Peyer's patch (tissue), 4 donors: ENCODE results near the gene CELF4. TPM values are rescaled to one million over a fixed set of nuclear protein-coding genes. Genes with fewer than 3 reads are reported as not detected.

ENCODE experiments used
- DNase-seq, 3 donors: peaks; one replicate each; pipeline ENCODE4 v3.0.0-alpha.2; 2017 to 2019
- H3K27ac ChIP-seq, 4 donors: fragments of 200-600 bp; sonication (generic); one replicate each; pipeline ENCODE4 v1.5.1; 2016 to 2019
- H3K27me3 ChIP-seq, 2 donors: fragments of 200-600 bp; sonication (generic); one replicate each; pipeline ENCODE4 v1.5.1; 2019
- H3K36me3 ChIP-seq, 3 donors: fragments of 200-600 bp; sonication (generic); one replicate each; pipeline ENCODE4 v1.5.1; 2016 to 2019
- H3K4me1 ChIP-seq, 4 donors: fragments of 200-600 bp; sonication (generic); one replicate each; pipeline ENCODE4 v1.5.1; 2016 to 2019
- H3K4me3 ChIP-seq, 4 donors: fragments of 200-600 bp; sonication (generic); 1 replicate in 3 of 4; 2 replicates in 1 of 4; pipeline ENCODE4 v1.5.1; 2016 to 2019; ENCODE audit warnings: mild to moderate bottlenecking in 1 of 4
- H3K9me3 ChIP-seq, 4 donors: fragments of 200-600 bp; sonication (generic); one replicate each; pipeline ENCODE4 v1.5.1; 2016 to 2019; ENCODE audit warnings: mild to moderate bottlenecking in 1 of 4
- POLR2A ChIP-seq, 2 donors: fragments of 450-650 bp; IDR thresholded peaks; one replicate each; pipeline ENCODE4 v1.5.1; 2017; ENCODE audit warnings: antibody characterized with exemption in 2 of 2, mild to moderate bottlenecking in 2 of 2, moderate library complexity in 2 of 2
- total RNA-seq, 4 donors: library from RNA; depleted of rRNA; stranded (reverse); fragments of >200 nt; gene quantifications; one replicate each; pipeline ENCODE4 v1.1.0, GENCODE V29; 2016
- TF ChIP-seq, protein P1 (sequence below), 6 experiments: fragments of 450-650 bp in 4 of 6; fragments of 200-600 bp in 2 of 6; sonication (generic) in 1 of 6; IDR thresholded peaks; one replicate each; pipeline ENCODE4 v1.5.1; 2017 to 2019; ENCODE audit warnings: antibody characterized with exemption in 6 of 6, mild to moderate bottlenecking in 3 of 6, moderate library complexity in 1 of 6

The CELF4 gene
- total RNA-seq, 4 donors from 2014 or later, result 0.35 to 4.8 TPM; not detected in 2

DNA sequence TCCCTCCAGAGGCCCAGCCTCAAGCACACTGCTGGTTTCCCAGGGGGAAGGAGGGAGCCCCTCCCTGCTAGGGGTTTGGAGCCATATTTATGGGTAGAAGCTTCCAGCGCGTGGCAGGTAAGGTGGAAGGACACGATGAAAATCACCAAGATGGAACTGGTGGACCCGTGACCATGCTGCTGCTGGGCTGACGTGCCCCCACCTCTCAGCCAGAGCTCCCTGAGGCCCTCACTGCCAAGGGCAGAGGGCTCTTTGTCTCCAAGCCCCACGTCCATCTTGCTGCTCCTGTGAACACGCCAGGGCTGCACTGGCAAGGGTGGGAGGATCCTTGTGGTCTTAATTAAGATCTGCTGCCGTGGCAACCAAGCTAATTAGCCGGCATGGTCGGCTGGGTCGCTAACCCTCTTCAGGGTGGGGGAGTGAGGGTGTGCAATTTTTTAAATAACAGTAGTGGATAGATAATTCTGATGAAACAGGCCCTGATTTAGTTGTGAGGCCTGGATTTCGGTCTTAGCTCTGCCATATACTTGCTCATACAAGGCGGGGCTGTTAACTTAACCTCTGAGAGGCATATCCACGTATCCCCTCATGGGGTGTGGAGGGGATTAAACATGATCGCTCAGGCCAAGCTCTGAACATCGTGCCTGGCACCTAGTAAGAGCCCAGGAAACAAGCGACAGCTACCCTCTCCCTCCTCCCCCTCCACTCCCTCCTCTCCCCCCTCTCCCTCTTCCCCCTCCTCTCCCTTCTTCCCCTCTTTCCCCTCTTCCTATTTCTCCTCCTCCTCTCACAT lies 232.8 kb downstream of the CELF4 start:
- Histone ChIP-seq H3K27ac (no peak overlapping the region), H3K4me3 (no peak overlapping the region), H3K4me1 (no peaks in the 10 kb centered on the region), H3K9me3 (no peaks in the 10 kb centered on the region), H3K27me3 (no peaks in the 10 kb centered on the region), H3K36me3 (no peaks in the 10 kb centered on the region)
- no peak for DNase-seq
- no peak for TF ChIP-seq POLR2A (IDR thresholded peaks at IDR 0.05)
- TF ChIP-seq, protein P1, sequence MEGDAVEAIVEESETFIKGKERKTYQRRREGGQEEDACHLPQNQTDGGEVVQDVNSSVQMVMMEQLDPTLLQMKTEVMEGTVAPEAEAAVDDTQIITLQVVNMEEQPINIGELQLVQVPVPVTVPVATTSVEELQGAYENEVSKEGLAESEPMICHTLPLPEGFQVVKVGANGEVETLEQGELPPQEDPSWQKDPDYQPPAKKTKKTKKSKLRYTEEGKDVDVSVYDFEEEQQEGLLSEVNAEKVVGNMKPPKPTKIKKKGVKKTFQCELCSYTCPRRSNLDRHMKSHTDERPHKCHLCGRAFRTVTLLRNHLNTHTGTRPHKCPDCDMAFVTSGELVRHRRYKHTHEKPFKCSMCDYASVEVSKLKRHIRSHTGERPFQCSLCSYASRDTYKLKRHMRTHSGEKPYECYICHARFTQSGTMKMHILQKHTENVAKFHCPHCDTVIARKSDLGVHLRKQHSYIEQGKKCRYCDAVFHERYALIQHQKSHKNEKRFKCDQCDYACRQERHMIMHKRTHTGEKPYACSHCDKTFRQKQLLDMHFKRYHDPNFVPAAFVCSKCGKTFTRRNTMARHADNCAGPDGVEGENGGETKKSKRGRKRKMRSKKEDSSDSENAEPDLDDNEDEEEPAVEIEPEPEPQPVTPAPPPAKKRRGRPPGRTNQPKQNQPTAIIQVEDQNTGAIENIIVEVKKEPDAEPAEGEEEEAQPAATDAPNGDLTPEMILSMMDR (IDR thresholded peaks at IDR 0.05), result no peak

- H3K4me3 ChIP-seq, result no peak overlapping the region
- no peak for DNase-seq
- H3K4me1 ChIP-seq, result no peaks in the 10 kb centered on the region
- no peaks in the 10 kb centered on the region for H3K27me3 ChIP-seq
- TF ChIP-seq, protein P1 (IDR thresholded peaks at IDR 0.05), result no peak
- TF ChIP-seq POLR2A (IDR thresholded peaks at IDR 0.05), result no peak
- no peaks in the 10 kb centered on the region for H3K9me3 ChIP-seq
- H3K27ac ChIP-seq, result no peak overlapping the region
- H3K36me3 ChIP-seq, result no peaks in the 10 kb centered on the region
These were observed 233.4 kb downstream of the CELF4 start for GRCh38 chr18:37332219-37332618.

- TF ChIP-seq, protein P1 (IDR thresholded peaks at IDR 0.05), result no peak
- TF ChIP-seq POLR2A (IDR thresholded peaks at IDR 0.05), result no peak
- no peaks in the 10 kb centered on the region for H3K4me1 ChIP-seq
- no peak overlapping the region for H3K4me3 ChIP-seq
- H3K36me3 ChIP-seq, result no peaks in the 10 kb centered on the region
- no peak for DNase-seq
- no peak overlapping the region for H3K27ac ChIP-seq
- no peaks in the 10 kb centered on the region for H3K9me3 ChIP-seq
- H3K27me3 ChIP-seq, result no peaks in the 10 kb centered on the region
These were observed 235.4 kb downstream of the CELF4 start for GRCh38 chr18:37330173-37330572.

GRCh38 chr18:37328946-37329719 lies 236.5 kb downstream of the CELF4 start:
- H3K27me3 ChIP-seq, result no peaks in the 10 kb centered on the region
- no peak overlapping the region for H3K4me3 ChIP-seq
- no peaks in the 10 kb centered on the region for H3K9me3 ChIP-seq
- no peaks in the 10 kb centered on the region for H3K36me3 ChIP-seq
- DNase-seq, result no peak
- no peak for TF ChIP-seq POLR2A (IDR thresholded peaks at IDR 0.05)
- TF ChIP-seq, protein P1 (IDR thresholded peaks at IDR 0.05), result no peak
- H3K4me1 ChIP-seq, result no peaks in the 10 kb centered on the region
- no peak overlapping the region for H3K27ac ChIP-seq

GRCh38 chr18:37327063-37327577 lies 238.5 kb downstream of the CELF4 start:
- no peak overlapping the region for H3K27ac ChIP-seq
- DNase-seq, result no peak
- H3K27me3 ChIP-seq, result no peaks in the 10 kb centered on the region
- no peak for TF ChIP-seq POLR2A (IDR thresholded peaks at IDR 0.05)
- TF ChIP-seq, protein P1 (IDR thresholded peaks at IDR 0.05), result no peak
- no peaks in the 10 kb centered on the region for H3K9me3 ChIP-seq
- H3K36me3 ChIP-seq, result no peaks in the 10 kb centered on the region
- no peak overlapping the region for H3K4me3 ChIP-seq
- H3K4me1 ChIP-seq, result no peaks in the 10 kb centered on the region
